H1 (cell line): ENCODE data around the gene UBE3B. TPM values are rescaled to one million over a fixed set of nuclear protein-coding genes. Genes with fewer than 3 reads are reported as not detected.

Experiments used
- CTCF ChIA-PET: fragments of 300-600 bp; sonication (Branson Sonifier 250); formaldehyde crosslinking; loops from one replicate; lab custom pipeline; 2021; ENCODE audit not compliant: partially characterized antibody; lab: Charles Lee
- POLR2A ChIA-PET: fragments of 300-600 bp; sonication (Branson Sonifier 250); formaldehyde crosslinking; loops from one replicate; lab custom pipeline; 2021; ENCODE audit warnings: inconsistent platforms; ENCODE audit not compliant: partially characterized antibody; lab: Charles Lee
- DNase-seq, 2 experiments: peaks; one replicate each; pipeline versions ENCODE4 v3.0.0 to v3.0.0-alpha.2; 2010 to 2022; ENCODE audit warnings: low spot score in 2 of 2, low read depth in 1 of 2, mixed read lengths in 1 of 2
- FAIRE-seq: peaks from 2 replicates; lab custom pipeline; 2011; peaks lifted over from hg19 to GRCh38; lab: Jason Lieb, UNC
- H2AFZ ChIP-seq: 2 replicates; pipeline ENCODE4 v1.8.1; 2012; ENCODE audit warnings: low read length, inconsistent platforms
- H2AK5ac ChIP-seq: 2 replicates; pipeline ENCODE4 v1.6.1; 2013; ENCODE audit warnings: low read depth, low read length
- H2BK120ac ChIP-seq: replicated peaks from 2 replicates; pipeline ENCODE3; 2013; ENCODE audit warnings: low read depth, low read length, inconsistent platforms
- H2BK12ac ChIP-seq: 2 replicates; pipeline ENCODE4 v1.6.1; 2013; ENCODE audit warnings: low read depth, low read length
- H2BK15ac ChIP-seq: 2 replicates; pipeline ENCODE4 v1.6.1; 2013; ENCODE audit warnings: low read length
- H2BK20ac ChIP-seq: 2 replicates; pipeline ENCODE4 v1.6.1; 2013; ENCODE audit warnings: low read length
- H2BK5ac ChIP-seq: 2 replicates; pipeline ENCODE4 v1.6.1; 2013; ENCODE audit warnings: low read depth, low read length
- H3K14ac ChIP-seq: 2 replicates; pipeline ENCODE4 v1.6.1; 2013; ENCODE audit warnings: inconsistent platforms; ENCODE audit not compliant: insufficient read length
- H3K18ac ChIP-seq: 2 replicates; pipeline ENCODE4 v1.6.1; 2013; ENCODE audit warnings: low read length; ENCODE audit errors: extremely low read depth
- H3K23ac ChIP-seq: 2 replicates; pipeline ENCODE4 v1.6.1; 2013; ENCODE audit warnings: inconsistent platforms; ENCODE audit not compliant: insufficient read length
- H3K23me2 ChIP-seq: 2 replicates; pipeline ENCODE4 v1.6.1; 2013; ENCODE audit warnings: low read depth, low read length
- H3K27ac ChIP-seq: 2 replicates; pipeline ENCODE4 v1.6.1; 2011; ENCODE audit warnings: low read depth, low read length, inconsistent platforms
- H3K27me3 ChIP-seq, 4 experiments: replicated peaks in 1 of 4; 1 replicate in 1 of 4; 2 replicates in 3 of 4; pipeline versions ENCODE4 v1.6.1 to v1.8.1; 2011 to 2013; ENCODE audit warnings: low read length in 3 of 4, mild to moderate bottlenecking in 3 of 4, inconsistent platforms in 2 of 4, mixed read lengths in 2 of 4, moderate library complexity in 1 of 4; ENCODE audit not compliant: control insufficient read depth in 3 of 4, insufficient read depth in 3 of 4; ENCODE audit errors: extremely low read depth in 1 of 4
- H3K36me3 ChIP-seq, 4 experiments: 2 replicates each; pipeline versions ENCODE4 v1.6.1 to v1.8.1; 2011 to 2013; ENCODE audit warnings: mild to moderate bottlenecking in 4 of 4, low read length in 3 of 4, moderate library complexity in 2 of 4, control low read depth in 1 of 4, inconsistent platforms in 1 of 4; ENCODE audit not compliant: insufficient read depth in 4 of 4, control insufficient read depth in 2 of 4
- H3K4ac ChIP-seq: replicated peaks from 2 replicates; pipeline ENCODE3; 2013; ENCODE audit warnings: low read length, low read depth, mixed read lengths, inconsistent platforms; ENCODE audit not compliant: insufficient read length
- H3K4me1 ChIP-seq, 4 experiments: replicated peaks in 1 of 4; 1 replicate in 1 of 4; 2 replicates in 3 of 4; pipeline versions ENCODE4 v1.6.1 to v1.8.1; 2011 to 2013; ENCODE audit warnings: low read length in 3 of 4, inconsistent platforms in 2 of 4, mixed read lengths in 1 of 4; ENCODE audit not compliant: insufficient read depth in 4 of 4, control insufficient read depth in 3 of 4
- H3K4me2 ChIP-seq, 2 experiments: 2 replicates each; pipeline versions ENCODE4 v1.6.1 to v1.8.1; 2011 to 2013; ENCODE audit warnings: low read depth in 2 of 2, low read length in 2 of 2, control low read depth in 1 of 2, inconsistent platforms in 1 of 2, mild to moderate bottlenecking in 1 of 2; ENCODE audit not compliant: insufficient read depth in 1 of 2
- H3K4me3 ChIP-seq, 4 experiments: fragments of 200-600, 300-600 bp in 1 of 4; sonication (generic), shearing (Covaris generic), sonication (Bioruptor Twin) in 1 of 4; 2 replicates each; pipeline versions ENCODE4 v1.5.1 to v1.8.1; 2011 to 2016; ENCODE audit warnings: low read length in 4 of 4, low read depth in 3 of 4, control low read depth in 2 of 4, inconsistent platforms in 2 of 4, mild to moderate bottlenecking in 2 of 4, mixed read lengths in 1 of 4, moderate library complexity in 1 of 4; ENCODE audit not compliant: insufficient read depth in 2 of 4; ENCODE audit errors: extremely low read depth in 1 of 4
- H3K56ac ChIP-seq: replicated peaks from 2 replicates; pipeline ENCODE3; 2013; ENCODE audit warnings: low read depth, mild to moderate bottlenecking, mixed read lengths, low read length, inconsistent platforms; ENCODE audit not compliant: insufficient read length
- H3K79me1 ChIP-seq: 2 replicates; pipeline ENCODE4 v1.6.1; 2013; ENCODE audit warnings: low read depth, low read length, control low read depth
- H3K79me2 ChIP-seq, 2 experiments: 2 replicates each; pipeline versions ENCODE4 v1.6.1 to v1.8.1; 2012 to 2013; ENCODE audit warnings: low read length in 2 of 2, mild to moderate bottlenecking in 2 of 2, inconsistent platforms in 1 of 2; ENCODE audit not compliant: insufficient read depth in 2 of 2, control insufficient read depth in 1 of 2
- H3K9ac ChIP-seq, 4 experiments: replicated peaks in 1 of 4; 1 replicate in 1 of 4; 2 replicates in 3 of 4; pipeline versions ENCODE4 v1.6.1 to v1.8.1; 2011 to 2013; ENCODE audit warnings: low read depth in 3 of 4, low read length in 3 of 4, control low read depth in 2 of 4, mild to moderate bottlenecking in 2 of 4, moderate library complexity in 2 of 4, inconsistent platforms in 1 of 4; ENCODE audit errors: extremely low read depth in 1 of 4
- H3K9me3 ChIP-seq, 2 experiments: 2 replicates each; pipeline versions ENCODE4 v1.6.1 to v1.8.1; 2012 to 2013; ENCODE audit warnings: mild to moderate bottlenecking in 2 of 2, moderate library complexity in 2 of 2, control low read depth in 1 of 2, inconsistent platforms in 1 of 2, low read depth in 1 of 2, low read length in 1 of 2, mixed read lengths in 1 of 2; ENCODE audit not compliant: insufficient read depth in 2 of 2
- H4K20me1 ChIP-seq, 2 experiments: replicated peaks in 1 of 2; 2 replicates each; pipeline versions ENCODE3 to v1.8.1; 2011 to 2013; ENCODE audit warnings: inconsistent platforms in 2 of 2, low read length in 2 of 2, mild to moderate bottlenecking in 1 of 2; ENCODE audit not compliant: insufficient read depth in 2 of 2, control insufficient read depth in 1 of 2
- H4K5ac ChIP-seq: 2 replicates; pipeline ENCODE4 v1.6.1; 2013; ENCODE audit warnings: low read length, low read depth, mixed read lengths, inconsistent platforms; ENCODE audit not compliant: insufficient read length
- H4K8ac ChIP-seq: 2 replicates; pipeline ENCODE4 v1.8.0; 2013; ENCODE audit warnings: mild to moderate bottlenecking, moderate library complexity, low read length, inconsistent platforms; ENCODE audit not compliant: insufficient read depth; ENCODE audit errors: extremely low read depth
- H4K91ac ChIP-seq: replicated peaks from 2 replicates; pipeline ENCODE3; 2013; ENCODE audit warnings: low read length, mixed read lengths, inconsistent platforms; ENCODE audit not compliant: insufficient read length
- BCL11A ChIP-seq, 2 experiments: IDR thresholded peaks; one replicate each; pipeline ENCODE4 v1.6.1; 2011; ENCODE audit warnings: low read depth in 2 of 2, low read length in 2 of 2, mild to moderate bottlenecking in 2 of 2
- CHD1 ChIP-seq: IDR thresholded peaks from 2 replicates; pipeline ENCODE4 v1.6.1; 2012; ENCODE audit warnings: low read depth, low read length, improper control_type of control experiment
- EZH2 ChIP-seq: fragments of 200-600 bp; sonication (generic); IDR thresholded peaks from 2 replicates; pipeline ENCODE4 v1.7.1; 2012; ENCODE audit warnings: low read depth, mild to moderate bottlenecking, moderate library complexity, low read length, inconsistent platforms; ENCODE audit not compliant: severe bottlenecking
- GABPA ChIP-seq: IDR thresholded peaks from 2 replicates; pipeline ENCODE4 v1.6.1; 2011; ENCODE audit warnings: mild to moderate bottlenecking, low read length, moderate library complexity, borderline replicate concordance; ENCODE audit not compliant: insufficient read depth
- JUND ChIP-seq: IDR thresholded peaks from 2 replicates; pipeline ENCODE4 v1.6.1; 2011; ENCODE audit warnings: mild to moderate bottlenecking, improper control_type of control experiment, low read length
- KDM4A ChIP-seq: IDR thresholded peaks from one replicate; pipeline ENCODE4 v1.7.1; 2012; ENCODE audit warnings: low read depth, mild to moderate bottlenecking, moderate library complexity, low read length, inconsistent platforms; ENCODE audit not compliant: severe bottlenecking
- RBBP5 ChIP-seq: IDR thresholded peaks from 2 replicates; pipeline ENCODE4 v1.7.1; 2012; ENCODE audit warnings: low read depth, mild to moderate bottlenecking, inconsistent platforms, low read length, moderate library complexity, borderline replicate concordance
- RNF2 ChIP-seq: fragments of 200-900, 300-1000 bp; sonication (generic); IDR thresholded peaks from 2 replicates; pipeline ENCODE4 v1.7.1; 2016; ENCODE audit warnings: borderline replicate concordance, low read depth, mild to moderate bottlenecking, antibody characterized with exemption, low read length; ENCODE audit not compliant: poor library complexity, severe bottlenecking; ENCODE audit errors: missing control alignments
- TAF7 ChIP-seq: optimal IDR thresholded peaks from 2 replicates; pipeline ENCODE3; 2011; ENCODE audit warnings: low read depth, mild to moderate bottlenecking, inconsistent platforms, low read length, moderate library complexity, borderline replicate concordance
- YY1 ChIP-seq: IDR thresholded peaks from 2 replicates; pipeline ENCODE4 v1.6.1; 2011; ENCODE audit warnings: low read depth, mild to moderate bottlenecking, low read length
- WGBS, 2 experiments: shearing (Covaris generic) in 1 of 2; methylation state at CpG; one replicate each; pipeline versions ENCODE4 v1.1.6 to v1.1.7; 2013 to 2015; ENCODE audit warnings: low lambda C conversion rate in 2 of 2, mixed read lengths in 2 of 2, inconsistent platforms in 1 of 2, low coverage in 1 of 2, missing lambda C conversion rate in 1 of 2; ENCODE audit not compliant: insufficient replicate concordance in 2 of 2, insufficient coverage in 1 of 2, insufficient read length in 1 of 2; ENCODE audit errors: extremely low coverage in 1 of 2, missing lambda C conversion rate in 1 of 2; 5-methylcytosine and 5-hydroxymethylcytosine counted together
- polyA plus RNA-seq, 7 experiments: library from polyadenylated mRNA; depleted of rRNA in 3 of 7; stranded (reverse) in 5 of 7; unstranded in 2 of 7; fragments of >200 nt in 5 of 7; fragments of 200-250 nt in 2 of 7; gene quantifications; 1 replicate in 5 of 7; 2 replicates in 1 of 7; 4 replicates in 1 of 7; pipeline versions ENCODE4 v1.2.1 to v1.2.3, GENCODE V29; 2011 to 2013; ENCODE audit warnings: missing spikeins in 2 of 7, mixed read lengths in 2 of 7
- total RNA-seq: library from RNA; stranded (reverse); fragmentation: NEBNext Ultra II Directional; extraction: Animal tissue kit (Norgen Biotek cat#: 25700); gene quantifications from 2 replicates; pipeline ENCODE4 v1.2.1, GENCODE V29; 2021
- TF ChIP-seq, protein P1 (sequence below): IDR thresholded peaks from 2 replicates; pipeline ENCODE4 v1.6.1; 2011; ENCODE audit warnings: low read depth, mild to moderate bottlenecking, low read length; ENCODE audit not compliant: insufficient read depth
- TF ChIP-seq, protein P2 (sequence below): IDR thresholded peaks from 2 replicates; pipeline ENCODE4 v1.6.1; 2012; ENCODE audit warnings: inconsistent platforms

Gene UBE3B
- total and polyA plus RNA-seq, 2 of the 8 experiments (the other 6 are each of a cell fraction or from before 2014, with no cell fraction given), result 14.0 to 21.1 TPM

DNA sequence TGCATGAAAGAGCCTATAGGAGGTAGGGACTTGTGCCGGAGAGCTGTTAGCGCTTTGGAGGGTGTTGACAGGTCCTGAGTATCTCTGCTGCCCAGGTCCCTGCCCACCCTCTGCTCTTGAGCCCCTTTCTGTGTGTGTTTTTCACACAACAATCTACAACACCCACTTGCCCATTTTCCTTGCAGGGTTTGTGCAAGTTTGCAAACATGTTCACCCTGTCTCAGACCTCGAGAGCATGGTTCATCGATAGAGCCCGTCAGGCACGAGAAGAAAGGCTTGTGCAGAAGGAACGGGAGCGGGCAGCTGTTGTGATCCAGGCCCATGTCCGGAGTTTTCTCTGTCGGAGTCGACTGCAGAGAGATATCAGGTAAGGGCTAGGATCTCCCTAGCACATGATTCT, 5.9 kb downstream of the UBE3B start:
- POLR2A ChIA-PET, result interaction anchor here (1.8 kb wide), 1 partner anchor 10 kb away, joined by 5 read pairs; no protein-coding TSS in a partner anchor
- H3K18ac ChIP-seq, result no peak overlapping the region
- H3K36me3 ChIP-seq, result peaks cover 6 to 42% (median 31%) of the 10 kb centered on the region in 4 experiments
- DNase-seq (no peak), FAIRE-seq (no peak)
- no peak overlapping the region for H3K56ac ChIP-seq
- no peaks in the 10 kb centered on the region for H3K9me3 ChIP-seq
- H3K79me1 ChIP-seq, result no peaks in the 10 kb centered on the region; the same call in 1 of the 2 replicates
- WGBS, 2 experiments, result 95% methylated on average over 11 of the region's 11 CpGs; no CpG with 5 or more reads in 1 of the 2 experiments
- H3K14ac ChIP-seq, result no peak overlapping the region
- H2BK20ac ChIP-seq, result no peak overlapping the region
- H4K8ac ChIP-seq, result no peak overlapping the region
- H3K27me3 ChIP-seq, result no peaks in the 10 kb centered on the region
- no peak overlapping the region for H2BK5ac ChIP-seq
- no peaks in the 10 kb centered on the region for H3K23me2 ChIP-seq
- no peak overlapping the region for H4K5ac ChIP-seq
- H3K4me2 ChIP-seq, result no peak overlapping the region
- CTCF ChIA-PET, result interaction anchor here (1.0 to 1.3 kb wide), 2 partner anchors 32 to 56 kb away, joined by 3 to 4 read pairs; no protein-coding TSS in a partner anchor
- no peak overlapping the region for H2BK15ac ChIP-seq
- no peak overlapping the region for H2BK12ac ChIP-seq
- no peak overlapping the region for H3K23ac ChIP-seq
- H3K4ac ChIP-seq, result no peak overlapping the region
- H3K9ac ChIP-seq, result no peak overlapping the region
- H3K79me2 ChIP-seq, result peaks cover 0 to 10% of the 10 kb centered on the region in 2 experiments; a peak in 3 of 4 replicates
- no peak overlapping the region for H3K4me3 ChIP-seq
- H3K27ac ChIP-seq, result no peak overlapping the region
- peaks cover 2 to 4% of the 10 kb centered on the region in 2 experiments for H4K20me1 ChIP-seq
- H4K91ac ChIP-seq, result no peak overlapping the region
- no peak overlapping the region for H2AFZ ChIP-seq
- H2AK5ac ChIP-seq, result no peak overlapping the region
- no peak overlapping the region for H2BK120ac ChIP-seq
- H3K4me1 ChIP-seq, result no peaks in the 10 kb centered on the region
- no peak for TF ChIP-seq KDM4A
- TF ChIP-seq, protein P1, sequence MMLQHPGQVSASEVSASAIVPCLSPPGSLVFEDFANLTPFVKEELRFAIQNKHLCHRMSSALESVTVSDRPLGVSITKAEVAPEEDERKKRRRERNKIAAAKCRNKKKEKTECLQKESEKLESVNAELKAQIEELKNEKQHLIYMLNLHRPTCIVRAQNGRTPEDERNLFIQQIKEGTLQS, result no peak
- TF ChIP-seq TAF7, result no peak
- TF ChIP-seq, protein P2, sequence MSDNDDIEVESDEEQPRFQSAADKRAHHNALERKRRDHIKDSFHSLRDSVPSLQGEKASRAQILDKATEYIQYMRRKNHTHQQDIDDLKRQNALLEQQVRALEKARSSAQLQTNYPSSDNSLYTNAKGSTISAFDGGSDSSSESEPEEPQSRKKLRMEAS, result no peak
- no peak for TF ChIP-seq RBBP5
- no peak for TF ChIP-seq EZH2
- no peak for TF ChIP-seq JUND
- no peak for TF ChIP-seq RNF2
- TF ChIP-seq CHD1, result no peak
- TF ChIP-seq YY1, result no peak
- TF ChIP-seq GABPA, result no peak
- no peak for TF ChIP-seq BCL11A (IDR thresholded peaks at IDR 0.05; ENCODE audit: low read depth in 2 of 2, low read length in 2 of 2)
